ENCODE measurements around the gene RITA1. TPM values are rescaled to one million over a fixed set of nuclear protein-coding genes. Genes with fewer than 3 reads are reported as not detected.
A peak's percentile ranks its signal among the peaks of the same experiment; 100 is the strongest.

RITA1 gene, protein sequence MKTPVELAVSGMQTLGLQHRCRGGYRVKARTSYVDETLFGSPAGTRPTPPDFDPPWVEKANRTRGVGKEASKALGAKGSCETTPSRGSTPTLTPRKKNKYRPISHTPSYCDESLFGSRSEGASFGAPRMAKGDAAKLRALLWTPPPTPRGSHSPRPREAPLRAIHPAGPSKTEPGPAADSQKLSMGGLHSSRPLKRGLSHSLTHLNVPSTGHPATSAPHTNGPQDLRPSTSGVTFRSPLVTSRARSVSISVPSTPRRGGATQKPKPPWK
- 15.5 to 20.2 TPM (median 16.7 TPM) in 3 replicates for total RNA-seq
- long read RNA-seq, transcript RITA1-201 (4 exons, 2,053 nt), result major isoform, 36 of 41 reads
- long read RNA-seq, partial matches to known transcripts, result 1 of 41 reads
- long read RNA-seq, other reads (novel, unspliced or antisense), result 0 of 41 reads

GRCh38 chr12:113185180-113186032 lies at the start of gene RITA1, which contains the start of gene DDX54:
TSS of gene RITA1 (plus strand) at chr12:113185721. CDS start at chr12:113186747, 1,026 bp downstream.
TSS of gene DDX54 (minus strand) at chr12:113185478. CDS start at chr12:113185451, 27 bp downstream.
- Mint-ChIP-seq H3K27me3 (ENCODE audit: low read depth) (no peaks in the 10 kb centered on the region), H3K36me3 (ENCODE audit: low read depth) (peaks cover 4% of the 10 kb centered on the region), H3K4me3 (ENCODE audit: unreplicated experiment) (peak within 1 kb of the TSS; percentile 90), H3K4me1 (ENCODE audit: low read depth) (peaks cover 26% of the 10 kb centered on the region), H3K27ac (ENCODE audit: unreplicated experiment) (peak within 1 kb of the TSS; percentile 95), H3K9me3 (ENCODE audit: low read depth) (no peaks in the 10 kb centered on the region)
- DNase-seq (ENCODE audit: low spot score), result no peak
- TF ChIP-seq, protein P1, sequence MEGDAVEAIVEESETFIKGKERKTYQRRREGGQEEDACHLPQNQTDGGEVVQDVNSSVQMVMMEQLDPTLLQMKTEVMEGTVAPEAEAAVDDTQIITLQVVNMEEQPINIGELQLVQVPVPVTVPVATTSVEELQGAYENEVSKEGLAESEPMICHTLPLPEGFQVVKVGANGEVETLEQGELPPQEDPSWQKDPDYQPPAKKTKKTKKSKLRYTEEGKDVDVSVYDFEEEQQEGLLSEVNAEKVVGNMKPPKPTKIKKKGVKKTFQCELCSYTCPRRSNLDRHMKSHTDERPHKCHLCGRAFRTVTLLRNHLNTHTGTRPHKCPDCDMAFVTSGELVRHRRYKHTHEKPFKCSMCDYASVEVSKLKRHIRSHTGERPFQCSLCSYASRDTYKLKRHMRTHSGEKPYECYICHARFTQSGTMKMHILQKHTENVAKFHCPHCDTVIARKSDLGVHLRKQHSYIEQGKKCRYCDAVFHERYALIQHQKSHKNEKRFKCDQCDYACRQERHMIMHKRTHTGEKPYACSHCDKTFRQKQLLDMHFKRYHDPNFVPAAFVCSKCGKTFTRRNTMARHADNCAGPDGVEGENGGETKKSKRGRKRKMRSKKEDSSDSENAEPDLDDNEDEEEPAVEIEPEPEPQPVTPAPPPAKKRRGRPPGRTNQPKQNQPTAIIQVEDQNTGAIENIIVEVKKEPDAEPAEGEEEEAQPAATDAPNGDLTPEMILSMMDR (IDR thresholded peaks at IDR 0.05), result no peak

DNA sequence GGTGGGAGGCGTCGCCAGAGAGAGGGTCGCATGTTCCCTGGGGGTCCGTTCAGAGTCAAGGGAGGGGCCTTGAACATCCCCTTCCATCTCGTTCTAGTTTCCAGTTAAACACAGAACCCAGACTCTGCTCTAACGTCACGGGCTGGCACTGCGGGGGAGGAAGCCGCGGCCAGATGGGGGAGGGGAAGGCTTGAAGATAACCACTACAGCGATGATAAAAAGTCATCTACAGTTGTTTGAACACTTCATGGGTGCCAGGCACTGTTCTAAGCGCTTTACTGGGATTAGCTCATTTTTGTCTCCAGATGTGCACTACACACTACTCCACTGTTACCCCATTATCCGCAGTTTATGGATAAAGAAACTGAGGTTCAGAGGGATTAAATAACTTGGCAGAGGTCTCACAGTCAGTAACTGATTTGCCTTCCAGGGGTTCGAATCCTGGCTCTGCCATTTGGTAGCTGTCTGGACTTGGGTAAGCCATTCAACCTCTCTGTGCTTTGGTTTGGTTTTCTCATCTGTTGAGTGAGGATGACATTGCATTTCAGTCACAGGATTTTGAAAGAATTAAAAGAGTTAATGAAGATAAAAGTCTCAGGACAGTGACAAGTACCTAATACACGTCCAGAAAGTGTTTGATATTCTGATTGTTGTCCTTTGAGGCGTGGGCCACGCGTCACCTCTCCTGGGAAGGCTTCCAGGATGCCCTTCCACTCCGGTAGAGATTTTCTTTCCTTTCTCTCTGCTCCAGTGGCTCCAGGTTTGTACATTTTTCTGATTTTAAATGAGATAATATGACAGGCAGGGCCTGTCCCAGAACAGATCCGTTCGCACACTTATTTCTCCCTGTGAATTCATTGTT lies 49.2 kb upstream of the RITA1 start:
- DNase-seq (ENCODE audit: low spot score), result no peak
- no peaks in the 10 kb centered on the region for H3K9me3 Mint-ChIP-seq (ENCODE audit: low read depth)
- no peak overlapping the region for H3K27ac Mint-ChIP-seq (ENCODE audit: unreplicated experiment)
- H3K36me3 Mint-ChIP-seq (ENCODE audit: low read depth), result no peaks in the 10 kb centered on the region
- peaks cover 34% of the 10 kb centered on the region for H3K27me3 Mint-ChIP-seq (ENCODE audit: low read depth)
- no peak overlapping the region for H3K4me3 Mint-ChIP-seq (ENCODE audit: unreplicated experiment)
- no peaks in the 10 kb centered on the region for H3K4me1 Mint-ChIP-seq (ENCODE audit: low read depth)
- TF ChIP-seq, protein P1 (IDR thresholded peaks at IDR 0.05), result no peak

DNA sequence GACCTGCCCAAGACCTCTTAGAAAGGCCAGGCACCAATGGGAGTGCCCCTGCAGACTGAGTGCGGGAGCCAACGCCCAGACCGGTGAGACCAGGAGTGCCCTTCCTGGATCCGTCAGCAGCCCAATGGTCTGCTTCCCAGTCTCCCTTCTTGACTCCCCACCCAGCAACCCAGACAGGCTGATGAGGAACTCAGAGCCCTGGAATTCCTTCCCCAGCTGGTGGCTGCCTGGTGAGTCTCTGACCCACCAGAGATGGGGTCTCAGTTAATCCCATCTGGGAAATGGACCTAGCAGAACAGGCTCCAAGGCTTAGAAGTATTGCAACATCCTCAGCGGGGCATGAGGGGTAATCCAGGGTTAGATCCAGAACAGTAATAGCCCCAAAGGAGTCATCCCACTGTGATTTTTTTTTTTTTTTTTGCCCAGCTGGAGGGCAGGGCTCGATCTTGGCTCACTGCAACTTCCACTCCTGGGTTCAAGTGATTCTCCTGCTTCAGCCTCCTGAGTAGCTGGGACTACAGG lies 48.5 kb upstream of the RITA1 start:
- Mint-ChIP-seq H3K4me1 (ENCODE audit: low read depth) (no peaks in the 10 kb centered on the region), H3K27me3 (ENCODE audit: low read depth) (peaks cover 30% of the 10 kb centered on the region), H3K9me3 (ENCODE audit: low read depth) (no peaks in the 10 kb centered on the region), H3K36me3 (ENCODE audit: low read depth) (no peaks in the 10 kb centered on the region), H3K27ac (ENCODE audit: unreplicated experiment) (no peak overlapping the region), H3K4me3 (ENCODE audit: unreplicated experiment) (no peak overlapping the region)
- TF ChIP-seq, protein P1 (IDR thresholded peaks at IDR 0.05), result no peak
- DNase-seq (ENCODE audit: low spot score), result no peak

DNA sequence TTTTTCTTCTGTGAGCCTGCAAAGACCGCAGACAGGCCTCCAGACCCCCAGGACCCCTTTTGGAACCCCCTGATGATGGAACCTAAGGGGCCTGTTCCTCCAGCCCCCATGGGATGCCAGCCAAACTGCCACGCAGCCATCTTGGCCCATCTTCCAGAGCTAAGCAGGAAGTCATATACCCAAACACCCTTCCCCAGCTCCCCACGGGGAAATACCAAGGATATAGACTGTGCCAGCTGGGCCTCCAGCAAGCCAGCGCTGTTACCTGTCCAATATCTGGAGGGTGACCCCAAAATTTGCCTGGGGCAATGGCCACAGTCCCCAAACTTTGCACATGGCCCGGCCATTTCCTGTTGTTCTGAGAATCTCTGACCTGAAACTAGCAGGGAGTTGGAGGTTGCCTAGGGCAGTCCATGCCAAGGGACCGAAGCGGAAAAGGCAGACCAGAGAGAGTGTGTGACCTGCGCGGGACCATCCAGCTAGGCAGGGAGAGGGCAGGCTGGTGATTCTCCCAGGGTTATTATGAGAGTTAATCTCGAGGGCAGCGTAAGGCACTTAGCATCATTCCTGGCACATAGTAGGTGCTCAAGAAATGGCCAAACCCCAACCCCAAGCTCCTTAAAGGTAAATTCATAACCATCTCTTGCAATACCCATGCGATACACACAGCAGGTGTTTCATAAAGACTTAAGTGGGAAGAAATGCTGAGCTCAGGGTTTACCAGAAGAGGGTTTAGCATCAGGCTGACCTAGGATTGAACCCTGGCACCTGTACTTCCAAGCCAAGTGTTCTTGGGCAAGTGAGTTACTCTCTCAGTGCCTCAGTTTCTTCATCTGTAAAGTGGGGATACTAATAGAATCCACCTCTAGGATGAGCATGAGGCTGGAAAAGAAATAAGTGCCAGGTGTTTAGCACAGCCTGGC lies 47.4 kb upstream of the RITA1 start:
- TF ChIP-seq, protein P1 (IDR thresholded peaks at IDR 0.05), result no peak
- Mint-ChIP-seq H3K4me3 (ENCODE audit: unreplicated experiment) (no peak overlapping the region), H3K27me3 (ENCODE audit: low read depth) (peaks cover 25% of the 10 kb centered on the region), H3K9me3 (ENCODE audit: low read depth) (no peaks in the 10 kb centered on the region), H3K36me3 (ENCODE audit: low read depth) (no peaks in the 10 kb centered on the region), H3K4me1 (ENCODE audit: low read depth) (no peaks in the 10 kb centered on the region), H3K27ac (ENCODE audit: unreplicated experiment) (no peak overlapping the region)
- peak; percentile 40 for DNase-seq (ENCODE audit: low spot score)
